SKM-1 (cell line): ENCODE data around the gene DEFB113.
"Not testable (repeated sequence)": the region's sequence is repeated elsewhere in the genome, so short reads cannot be mapped to it uniquely, and the experiment has no call there.

ENCODE experiments used
- DNase-seq: peaks from one replicate; lab custom pipeline; 2025; ENCODE audit not compliant: unreplicated experiment; lab: John Stamatoyannopoulos, UW

The DEFB113 gene

GRCh38 chr6:49969605-49970004, at the start of gene DEFB113:
TSS of gene DEFB113 (minus strand) at chr6:49969625. CDS start at chr6:49969625, 0 bp downstream.
- no peak for DNase-seq

- no peak for DNase-seq
Observed at GRCh38 chr6:50007819-50008218, 38.4 kb upstream of the DEFB113 start.

- DNase-seq: no peak
Observed at GRCh38 chr6:50003139-50003538, 33.7 kb upstream of the DEFB113 start.

- no peak for DNase-seq
Observed at GRCh38 chr6:49995278-49995677, 25.9 kb upstream of the DEFB113 start.

- DNase-seq: no peak
Observed at GRCh38 chr6:49988900-49989299, 19.5 kb upstream of the DEFB113 start.

GRCh38 chr6:49987749-49988148, 18.3 kb upstream of the DEFB113 start:
- no peak for DNase-seq

GRCh38 chr6:49986551-49986950, 17.1 kb upstream of the DEFB113 start:
- no peak for DNase-seq

GRCh38 chr6:49982046-49982445, 12.6 kb upstream of the DEFB113 start:
- DNase-seq: no peak

GRCh38 chr6:49980898-49981297, 11.5 kb upstream of the DEFB113 start:
- no peak for DNase-seq

- DNase-seq: no peak
Observed at GRCh38 chr6:49979584-49979983, 10.2 kb upstream of the DEFB113 start.

- no peak for DNase-seq
Observed at GRCh38 chr6:49978332-49979226, 9.2 kb upstream of the DEFB113 start.

- DNase-seq: no peak
Observed at GRCh38 chr6:49966823-49967222, 2.6 kb downstream of the DEFB113 start.

- DNase-seq: no peak
Observed at GRCh38 chr6:49966334-49966733, 3.1 kb downstream of the DEFB113 start.

GRCh38 chr6:49964064-49964463, 5.4 kb downstream of the DEFB113 start, which contains the start of gene DEFB114:
TSS of gene DEFB114 (minus strand) at chr6:49964164. CDS start at chr6:49964105, 59 bp downstream.
- DNase-seq: no peak

- no peak for DNase-seq
Observed at GRCh38 chr6:49958180-49958579, 11.2 kb downstream of the DEFB113 start.

- no peak for DNase-seq
Observed at GRCh38 chr6:49955847-49956246, 13.6 kb downstream of the DEFB113 start.

GRCh38 chr6:49951926-49952325, 17.5 kb downstream of the DEFB113 start:
- DNase-seq: no peak

- no peak for DNase-seq
Observed at GRCh38 chr6:49950415-49950751, 19.0 kb downstream of the DEFB113 start.

GRCh38 chr6:49949062-49949461, 20.4 kb downstream of the DEFB113 start:
- DNase-seq: no peak

- no peak for DNase-seq
Observed at GRCh38 chr6:49946835-49947234, 22.6 kb downstream of the DEFB113 start.

GRCh38 chr6:49944068-49944467, 25.4 kb downstream of the DEFB113 start:
- not testable (repeated sequence) for DNase-seq

GRCh38 chr6:49939993-49940498, 29.4 kb downstream of the DEFB113 start:
- no peak for DNase-seq

GRCh38 chr6:49937811-49938210, 31.6 kb downstream of the DEFB113 start:
- no peak for DNase-seq
